Glutamatergic neuron (in vitro differentiated cells): Measurements from ENCODE around the gene COLEC11. TPM values are rescaled to one million over a fixed set of nuclear protein-coding genes. Genes with fewer than 3 reads are reported as not detected.
A peak's percentile ranks its signal among the peaks of the same experiment; 100 is the strongest.

Source experiments
- DNase-seq: peaks from one replicate; pipeline ENCODE4 v3.0.0; 2022
- H3K27ac Mint-ChIP-seq: one replicate; pipeline ENCODE4 v1.8.0; 2020; ENCODE audit warnings: mild to moderate bottlenecking, mixed read lengths, inconsistent platforms; ENCODE audit not compliant: unreplicated experiment
- H3K27me3 Mint-ChIP-seq: one replicate; pipeline ENCODE4 v1.8.0; 2020; ENCODE audit warnings: mild to moderate bottlenecking, moderate library complexity, mixed read lengths, inconsistent platforms; ENCODE audit not compliant: unreplicated experiment
- H3K36me3 Mint-ChIP-seq: one replicate; pipeline ENCODE4 v1.8.0; 2020; ENCODE audit warnings: mild to moderate bottlenecking, mixed read lengths, inconsistent platforms; ENCODE audit not compliant: unreplicated experiment
- H3K4me1 Mint-ChIP-seq: one replicate; pipeline ENCODE4 v1.8.0; 2020; ENCODE audit warnings: mild to moderate bottlenecking, low read depth, mixed read lengths, inconsistent platforms; ENCODE audit not compliant: unreplicated experiment
- H3K4me3 Mint-ChIP-seq: one replicate; pipeline ENCODE4 v1.8.0; 2020; ENCODE audit warnings: mild to moderate bottlenecking, mixed read lengths, inconsistent platforms; ENCODE audit not compliant: unreplicated experiment
- H3K9me3 Mint-ChIP-seq: one replicate; pipeline ENCODE4 v1.8.0; 2020; ENCODE audit warnings: mild to moderate bottlenecking, moderate library complexity, mixed read lengths, inconsistent platforms; ENCODE audit not compliant: unreplicated experiment
- CTCF ChIP-seq: fragments of 200-600 bp; sonication (generic); IDR thresholded peaks from one replicate; pipeline ENCODE4 v1.5.0; 2021; ENCODE audit not compliant: partially characterized antibody, unreplicated experiment
- total RNA-seq: library from RNA; stranded (reverse); fragmentation: NEBNext Ultra II Directional; extraction: Animal tissue kit (Norgen Biotek cat#: 25700); gene quantifications from one replicate; pipeline ENCODE4 v1.2.1, GENCODE V29; 2021; ENCODE audit not compliant: unreplicated experiment

The COLEC11 gene
- total RNA-seq, 1 donor from 2014 or later: not detected

- H3K4me1 Mint-ChIP-seq: peaks cover 21% of the 10 kb centered on the region
Measured at GRCh38 chr2:3578987-3579386, 15.9 kb upstream of the COLEC11 start.

GRCh38 chr2:3580449-3580848 lies 14.5 kb upstream of the COLEC11 start:
- no peak for TF ChIP-seq CTCF
- Mint-ChIP-seq H3K9me3 (peaks cover 5% of the 10 kb centered on the region), H3K27me3 (no peaks in the 10 kb centered on the region), H3K4me3 (no peak overlapping the region), H3K4me1 (peaks cover 21% of the 10 kb centered on the region), H3K36me3 (peaks cover 7% of the 10 kb centered on the region), H3K27ac (no peak overlapping the region)
- no peak for DNase-seq

More at GRCh38 chr2:3578987-3579386, 15.9 kb upstream of the COLEC11 start:
- no peak for TF ChIP-seq CTCF
- no peak overlapping the region for H3K4me3 Mint-ChIP-seq
- peaks cover 9% of the 10 kb centered on the region for H3K9me3 Mint-ChIP-seq
- no peak for DNase-seq
- peaks cover 2% of the 10 kb centered on the region for H3K27me3 Mint-ChIP-seq
- H3K27ac Mint-ChIP-seq: peak overlapping the region; percentile 4
- peaks cover 7% of the 10 kb centered on the region for H3K36me3 Mint-ChIP-seq

- peaks cover under 1% of the 10 kb centered on the region for H3K36me3 Mint-ChIP-seq
- no peak overlapping the region for H3K27ac Mint-ChIP-seq
- no peak overlapping the region for H3K4me3 Mint-ChIP-seq
- H3K27me3 Mint-ChIP-seq: no peaks in the 10 kb centered on the region
- TF ChIP-seq CTCF: no peak
- DNase-seq: no peak
- H3K9me3 Mint-ChIP-seq: no peaks in the 10 kb centered on the region
- peaks cover 13% of the 10 kb centered on the region for H3K4me1 Mint-ChIP-seq
Measured at GRCh38 chr2:3581367-3582262, 13.3 kb upstream of the COLEC11 start.

GRCh38 chr2:3584076-3584475 lies 10.8 kb upstream of the COLEC11 start:
- DNase-seq: no peak
- Mint-ChIP-seq H3K27me3 (no peaks in the 10 kb centered on the region), H3K4me1 (peaks cover 3% of the 10 kb centered on the region), H3K36me3 (no peaks in the 10 kb centered on the region), H3K9me3 (no peaks in the 10 kb centered on the region), H3K4me3 (no peak overlapping the region), H3K27ac (no peak overlapping the region)
- no peak for TF ChIP-seq CTCF

- no peak for DNase-seq
- Mint-ChIP-seq H3K36me3 (peaks cover 6% of the 10 kb centered on the region), H3K9me3 (peaks cover 4% of the 10 kb centered on the region), H3K27me3 (no peaks in the 10 kb centered on the region), H3K4me3 (no peak overlapping the region), H3K4me1 (no peaks in the 10 kb centered on the region), H3K27ac (no peak overlapping the region)
- no peak for TF ChIP-seq CTCF
Measured at GRCh38 chr2:3584608-3585260, 10.2 kb upstream of the COLEC11 start.
